ENCODE measurements around the gene PPIC.

PPIC gene

GRCh38 chr5:123036391-123037103 is at the start of gene PPIC:
Gene PPIC, minus strand, starts transcription at chr5:123036725. Its CDS starts 100 bp downstream, at chr5:123036625.
- no peak for DNase-seq

- DNase-seq: no peak
Observed at GRCh38 chr5:123085638-123086286, 49.2 kb upstream of the PPIC start.

GRCh38 chr5:123084730-123085605 is 48.4 kb upstream of the PPIC start:
- DNase-seq: no peak

- no peak for DNase-seq
Observed at GRCh38 chr5:123083298-123083697, 46.8 kb upstream of the PPIC start.

- DNase-seq: no peak
Observed at GRCh38 chr5:123080215-123080614, 43.7 kb upstream of the PPIC start.

GRCh38 chr5:123075521-123076163 is 39.1 kb upstream of the PPIC start:
- no peak for DNase-seq

- no peak for DNase-seq
Observed at GRCh38 chr5:123068368-123068938, 31.9 kb upstream of the PPIC start.

GRCh38 chr5:123066016-123066415 is 29.5 kb upstream of the PPIC start:
- DNase-seq: no peak

- no peak for DNase-seq
Observed at GRCh38 chr5:123059455-123059854, 22.9 kb upstream of the PPIC start.

GRCh38 chr5:123051206-123051605 is 14.7 kb upstream of the PPIC start:
- DNase-seq: no peak

GRCh38 chr5:123047706-123048105 is 11.2 kb upstream of the PPIC start:
- no peak for DNase-seq

GRCh38 chr5:123046222-123046621 is 9.7 kb upstream of the PPIC start:
- DNase-seq: no peak

- DNase-seq: no peak
Observed at GRCh38 chr5:123044926-123045617, 8.5 kb upstream of the PPIC start.

GRCh38 chr5:123039673-123040072 is 3.1 kb upstream of the PPIC start:
- DNase-seq: no peak

- no peak for DNase-seq
Observed at GRCh38 chr5:123037104-123037418, 536 bp upstream of the PPIC start.

- no peak for DNase-seq
Observed at GRCh38 chr5:123035918-123036390, 571 bp downstream of the PPIC start.

GRCh38 chr5:123035360-123035917 is 1.1 kb downstream of the PPIC start:
- no peak for DNase-seq

- DNase-seq: no peak
Observed at GRCh38 chr5:123033157-123033671, 3.3 kb downstream of the PPIC start.

GRCh38 chr5:123028222-123028621 is 8.3 kb downstream of the PPIC start:
- DNase-seq: no peak

GRCh38 chr5:123014689-123015088 is 21.8 kb downstream of the PPIC start:
- no peak for DNase-seq

GRCh38 chr5:123012321-123012720 is 24.2 kb downstream of the PPIC start:
- no peak for DNase-seq

- no peak for DNase-seq
Observed at GRCh38 chr5:123007754-123008153, 28.8 kb downstream of the PPIC start.
